22Rv1 (cell line): ENCODE measurements around the gene INPP5A.

Experiments used
- H3K27ac ChIP-seq: fragments of 450-650 bp; 2 replicates; pipeline ENCODE4 v1.5.1; 2017
- ZFX ChIP-seq: fragments of 450-650 bp; IDR thresholded peaks from 2 replicates; pipeline ENCODE4 v1.6.1; 2017; ENCODE audit warnings: antibody characterized with exemption, borderline replicate concordance
- TF ChIP-seq, protein P1 (sequence below): fragments of 450-650 bp; IDR thresholded peaks from 2 replicates; pipeline ENCODE4 v1.5.1; 2017; ENCODE audit warnings: mild to moderate bottlenecking

INPP5A gene

DNA sequence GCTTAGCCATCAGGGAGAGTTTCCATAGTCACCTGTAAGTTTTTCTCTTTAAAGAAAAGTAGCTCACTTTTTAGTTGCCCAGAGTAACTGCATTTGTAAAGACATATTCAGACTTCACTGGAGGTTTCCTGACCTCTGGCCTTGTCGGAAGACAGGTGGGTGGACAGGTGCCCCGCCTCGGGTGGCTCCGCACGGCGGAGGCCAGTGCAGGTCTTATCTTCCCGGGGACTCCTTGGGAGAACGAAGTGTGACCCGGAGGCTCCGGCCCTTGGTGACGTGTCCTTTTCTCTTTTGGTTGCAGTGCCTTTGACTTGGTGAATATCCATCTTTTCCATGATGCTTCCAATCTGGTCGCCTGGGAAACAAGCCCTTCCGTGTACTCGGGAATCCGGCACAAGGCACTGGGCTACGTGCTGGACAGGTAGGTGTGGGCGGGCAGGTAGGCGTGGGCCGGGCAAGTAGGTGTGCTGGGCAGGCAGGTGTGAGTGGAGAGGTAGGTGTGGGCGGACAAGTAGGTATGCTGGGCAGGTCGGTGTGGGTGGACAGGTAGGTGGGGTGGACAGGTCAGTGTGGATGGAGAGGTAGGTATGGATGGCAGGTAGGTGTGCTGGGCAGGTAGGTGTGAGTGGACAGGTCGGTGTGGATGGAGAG, 172.6 kb downstream of the INPP5A start:
- H3K27ac ChIP-seq = no peak overlapping the region
- TF ChIP-seq ZFX = no peak
- TF ChIP-seq, protein P1, sequence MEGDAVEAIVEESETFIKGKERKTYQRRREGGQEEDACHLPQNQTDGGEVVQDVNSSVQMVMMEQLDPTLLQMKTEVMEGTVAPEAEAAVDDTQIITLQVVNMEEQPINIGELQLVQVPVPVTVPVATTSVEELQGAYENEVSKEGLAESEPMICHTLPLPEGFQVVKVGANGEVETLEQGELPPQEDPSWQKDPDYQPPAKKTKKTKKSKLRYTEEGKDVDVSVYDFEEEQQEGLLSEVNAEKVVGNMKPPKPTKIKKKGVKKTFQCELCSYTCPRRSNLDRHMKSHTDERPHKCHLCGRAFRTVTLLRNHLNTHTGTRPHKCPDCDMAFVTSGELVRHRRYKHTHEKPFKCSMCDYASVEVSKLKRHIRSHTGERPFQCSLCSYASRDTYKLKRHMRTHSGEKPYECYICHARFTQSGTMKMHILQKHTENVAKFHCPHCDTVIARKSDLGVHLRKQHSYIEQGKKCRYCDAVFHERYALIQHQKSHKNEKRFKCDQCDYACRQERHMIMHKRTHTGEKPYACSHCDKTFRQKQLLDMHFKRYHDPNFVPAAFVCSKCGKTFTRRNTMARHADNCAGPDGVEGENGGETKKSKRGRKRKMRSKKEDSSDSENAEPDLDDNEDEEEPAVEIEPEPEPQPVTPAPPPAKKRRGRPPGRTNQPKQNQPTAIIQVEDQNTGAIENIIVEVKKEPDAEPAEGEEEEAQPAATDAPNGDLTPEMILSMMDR = no peak

DNA sequence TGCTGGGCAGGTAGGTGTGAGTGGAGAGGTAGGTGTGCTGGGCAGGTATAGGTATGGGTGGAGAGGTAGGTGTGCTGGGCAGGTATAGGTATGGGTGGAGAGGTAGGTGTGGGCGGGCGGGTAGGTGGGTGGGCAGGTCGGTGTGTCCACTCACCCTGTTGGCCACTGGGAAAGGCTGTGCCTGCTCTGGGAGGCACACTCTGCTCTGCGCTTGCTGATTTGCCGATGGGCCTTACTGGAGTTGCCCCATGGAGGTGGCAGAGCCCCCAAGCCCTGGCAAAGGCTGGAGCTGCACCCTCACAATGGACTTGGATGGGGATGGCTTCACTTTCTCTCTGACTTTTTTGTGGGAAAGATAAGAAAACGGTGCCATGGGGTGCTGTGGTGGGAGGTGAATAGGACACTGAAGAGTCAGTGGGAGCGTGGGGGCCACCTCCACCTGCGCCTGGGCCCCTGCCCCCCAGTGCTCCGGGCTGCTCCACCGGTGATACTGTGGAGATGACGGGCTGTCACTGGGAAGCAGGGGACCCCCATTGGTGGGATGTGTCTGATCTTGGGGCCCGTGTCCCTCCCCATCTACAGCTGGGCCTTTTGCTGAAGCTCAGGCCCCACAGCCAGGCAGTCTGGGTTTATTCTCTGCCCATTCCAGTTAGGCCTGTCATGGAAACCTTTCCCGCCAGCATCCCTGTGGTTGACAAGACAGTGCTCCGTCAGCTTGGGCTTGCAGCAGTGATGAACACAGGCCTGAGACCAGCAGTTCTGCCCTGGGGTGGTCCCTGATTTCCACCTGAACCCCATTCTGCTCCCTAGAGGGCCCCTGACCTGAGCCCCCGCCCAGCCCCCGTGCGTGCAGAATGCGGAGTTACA, 173.4 kb downstream of the INPP5A start:
- TF ChIP-seq ZFX = no peak
- TF ChIP-seq, protein P1 = no peak
- no peak overlapping the region for H3K27ac ChIP-seq

DNA sequence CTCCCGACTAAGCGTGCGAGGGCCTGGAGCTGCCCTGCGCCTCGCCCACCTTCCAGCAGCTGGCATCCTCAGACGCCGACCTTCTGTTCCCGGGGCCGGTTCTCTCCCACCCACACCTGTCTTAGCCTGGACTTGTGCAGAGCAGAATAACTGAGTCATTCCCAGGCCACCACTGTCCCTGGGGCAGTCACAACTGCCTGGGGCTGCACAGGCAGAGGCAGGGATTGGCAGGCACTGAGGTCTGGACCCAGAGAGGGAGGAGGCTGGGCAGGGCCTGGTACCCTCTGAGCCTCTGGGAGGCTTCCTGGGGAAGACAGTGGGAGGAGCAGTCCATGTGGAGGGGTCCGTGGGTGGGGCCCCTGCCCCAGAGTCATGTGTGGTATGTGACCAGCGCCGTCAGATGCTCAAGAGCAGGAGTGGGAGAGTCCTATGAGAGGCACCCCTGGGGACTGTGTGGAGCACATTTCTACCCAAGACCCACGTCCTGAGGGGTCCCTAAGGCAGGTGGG, 174.1 kb downstream of the INPP5A start:
- no peak overlapping the region for H3K27ac ChIP-seq
- TF ChIP-seq, protein P1 = no peak
- TF ChIP-seq ZFX = no peak

DNA sequence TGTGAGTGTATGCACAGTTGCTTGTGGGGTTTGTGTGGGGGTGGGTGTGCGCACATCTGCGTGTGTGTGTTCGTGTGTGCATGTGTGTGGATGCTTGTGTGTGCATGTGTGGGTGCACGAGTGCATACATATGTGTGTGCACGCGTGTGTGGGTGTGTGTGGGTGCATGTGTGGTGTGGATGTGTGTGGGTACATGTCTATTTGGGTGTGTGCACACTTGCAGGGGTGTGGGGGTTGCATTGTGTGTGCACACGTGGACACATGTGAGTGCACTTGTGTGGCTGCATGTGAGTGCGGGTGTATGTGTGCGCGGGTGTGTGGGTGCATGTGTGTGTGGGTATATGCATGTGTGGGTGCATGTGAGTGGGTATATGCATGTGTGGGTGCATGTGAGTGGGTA, 174.7 kb downstream of the INPP5A start:
- TF ChIP-seq ZFX = no peak
- TF ChIP-seq, protein P1 = no peak
- no peak overlapping the region for H3K27ac ChIP-seq

DNA sequence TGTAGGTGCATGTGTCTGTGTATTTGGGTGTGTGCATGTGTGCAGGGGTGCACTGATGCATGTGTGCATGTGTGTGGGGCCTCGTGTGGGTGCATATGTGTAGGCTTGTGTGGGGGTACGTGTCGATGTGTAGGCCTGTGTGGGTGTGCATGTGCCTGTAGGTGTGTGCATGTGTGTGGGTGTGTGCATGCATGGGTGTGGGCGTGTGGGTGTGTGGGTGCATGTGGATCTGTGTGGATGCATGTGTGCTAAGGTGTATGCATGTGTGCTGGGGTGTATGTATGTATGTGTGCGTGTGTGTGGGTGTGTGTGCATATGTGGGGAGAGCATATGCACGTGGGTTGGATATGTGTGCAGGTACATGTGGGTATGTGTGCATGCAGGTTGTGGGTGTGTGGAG, 175.2 kb downstream of the INPP5A start:
- H3K27ac ChIP-seq = no peak overlapping the region
- TF ChIP-seq ZFX = no peak
- TF ChIP-seq, protein P1 = no peak

DNA sequence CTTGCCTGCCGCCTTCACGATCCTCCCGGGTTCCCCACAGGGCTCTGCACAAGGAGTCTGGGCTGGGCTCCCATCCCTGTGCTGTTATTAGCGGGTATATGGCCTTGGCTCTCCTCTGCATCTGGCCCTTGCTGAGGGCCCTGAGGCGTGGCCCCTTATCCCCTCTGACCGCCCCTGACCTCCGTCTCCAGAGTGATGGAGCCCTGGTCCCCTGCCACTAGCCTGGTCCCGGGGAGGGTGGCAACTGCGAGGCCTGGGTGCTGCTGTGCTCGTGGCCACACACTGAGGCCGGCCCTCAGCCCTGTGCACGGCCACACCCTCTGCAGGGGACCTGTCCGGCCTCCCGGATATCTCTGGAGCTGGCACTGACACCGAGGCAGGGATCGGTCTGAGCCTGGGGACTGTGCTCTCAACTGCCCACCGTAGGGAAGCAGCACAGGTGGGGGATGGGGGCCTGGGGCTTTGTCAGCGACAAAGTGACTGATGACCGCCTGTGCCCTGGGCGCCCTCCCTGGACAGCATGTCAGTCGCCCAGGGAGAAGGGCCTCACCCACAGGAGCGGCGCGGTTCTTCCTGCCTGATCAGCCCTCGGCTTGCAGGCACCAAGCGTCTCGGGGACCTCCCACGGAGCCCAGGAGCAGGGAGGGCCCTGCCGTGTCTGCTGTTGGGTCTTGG, 176.0 kb downstream of the INPP5A start:
- TF ChIP-seq, protein P1 = no peak
- TF ChIP-seq ZFX = no peak
- no peak overlapping the region for H3K27ac ChIP-seq
